AG08395 (cell line): ENCODE data around the gene POMT1.
"Not testable (repeated sequence)": the region's sequence is repeated elsewhere in the genome, so short reads cannot be mapped to it uniquely, and the experiment has no call there.

Experiments
- DNase-seq: peaks from one replicate; pipeline ENCODE4 v3.0.0; 2012; ENCODE audit warnings: mixed read lengths, low spot score

The POMT1 gene, protein sequence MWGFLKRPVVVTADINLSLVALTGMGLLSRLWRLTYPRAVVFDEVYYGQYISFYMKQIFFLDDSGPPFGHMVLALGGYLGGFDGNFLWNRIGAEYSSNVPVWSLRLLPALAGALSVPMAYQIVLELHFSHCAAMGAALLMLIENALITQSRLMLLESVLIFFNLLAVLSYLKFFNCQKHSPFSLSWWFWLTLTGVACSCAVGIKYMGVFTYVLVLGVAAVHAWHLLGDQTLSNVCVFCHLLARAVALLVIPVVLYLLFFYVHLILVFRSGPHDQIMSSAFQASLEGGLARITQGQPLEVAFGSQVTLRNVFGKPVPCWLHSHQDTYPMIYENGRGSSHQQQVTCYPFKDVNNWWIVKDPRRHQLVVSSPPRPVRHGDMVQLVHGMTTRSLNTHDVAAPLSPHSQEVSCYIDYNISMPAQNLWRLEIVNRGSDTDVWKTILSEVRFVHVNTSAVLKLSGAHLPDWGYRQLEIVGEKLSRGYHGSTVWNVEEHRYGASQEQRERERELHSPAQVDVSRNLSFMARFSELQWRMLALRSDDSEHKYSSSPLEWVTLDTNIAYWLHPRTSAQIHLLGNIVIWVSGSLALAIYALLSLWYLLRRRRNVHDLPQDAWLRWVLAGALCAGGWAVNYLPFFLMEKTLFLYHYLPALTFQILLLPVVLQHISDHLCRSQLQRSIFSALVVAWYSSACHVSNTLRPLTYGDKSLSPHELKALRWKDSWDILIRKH

GRCh38 chr9:131502781-131503625 is at the start of gene POMT1:
Gene POMT1, plus strand, starts transcription at chr9:131502918. Its CDS starts 1,301 bp downstream, at chr9:131504219.
- peak; percentile 99 for DNase-seq

- DNase-seq: no peak
These were observed 48.7 kb upstream of the POMT1 start for GRCh38 chr9:131454028-131454427.

GRCh38 chr9:131455655-131456054 is 47.1 kb upstream of the POMT1 start:
- not testable (repeated sequence) for DNase-seq

DNA sequence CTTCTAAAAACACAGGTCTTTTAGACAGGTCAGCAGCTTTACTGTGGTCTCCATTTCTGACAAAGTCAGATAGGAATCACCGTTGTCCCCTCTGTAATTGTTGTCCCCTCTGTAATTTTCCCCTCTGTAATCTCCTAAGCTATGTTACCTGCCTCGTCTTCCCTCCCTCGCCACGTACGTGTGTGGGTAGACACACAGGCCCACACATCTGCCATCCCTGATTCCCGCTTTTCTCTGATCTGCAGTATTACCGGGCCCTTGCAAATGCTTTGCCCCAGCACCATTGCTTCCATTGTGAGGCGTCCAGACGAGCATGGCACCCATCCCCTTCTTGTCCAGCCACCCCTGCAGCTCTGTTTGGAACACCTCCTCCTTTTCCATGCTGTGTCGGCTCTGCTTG is 45.0 kb upstream of the POMT1 start:
- DNase-seq: no peak

DNA sequence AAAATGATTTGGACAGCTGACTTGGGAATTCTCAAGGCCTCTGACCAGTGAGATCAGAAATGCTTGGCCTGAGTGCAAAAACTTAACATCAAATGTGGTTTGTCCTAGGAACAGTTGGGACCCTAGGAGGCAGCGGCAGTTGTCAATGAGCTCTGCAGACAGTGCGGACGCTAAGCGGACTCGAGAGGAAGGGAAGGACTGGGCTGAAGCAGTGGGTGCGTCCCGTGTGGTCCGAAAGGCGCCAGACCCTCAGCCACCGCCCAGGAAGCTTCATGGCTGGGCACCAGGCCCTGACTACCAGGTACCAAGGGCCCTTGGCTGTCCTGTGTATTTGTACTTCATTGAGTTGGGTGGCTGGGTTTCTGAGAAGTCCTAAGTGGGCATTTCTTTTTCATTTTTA is 43.7 kb upstream of the POMT1 start:
- no peak for DNase-seq

GRCh38 chr9:131461166-131461565 is 41.6 kb upstream of the POMT1 start:
- DNase-seq: no peak

DNA sequence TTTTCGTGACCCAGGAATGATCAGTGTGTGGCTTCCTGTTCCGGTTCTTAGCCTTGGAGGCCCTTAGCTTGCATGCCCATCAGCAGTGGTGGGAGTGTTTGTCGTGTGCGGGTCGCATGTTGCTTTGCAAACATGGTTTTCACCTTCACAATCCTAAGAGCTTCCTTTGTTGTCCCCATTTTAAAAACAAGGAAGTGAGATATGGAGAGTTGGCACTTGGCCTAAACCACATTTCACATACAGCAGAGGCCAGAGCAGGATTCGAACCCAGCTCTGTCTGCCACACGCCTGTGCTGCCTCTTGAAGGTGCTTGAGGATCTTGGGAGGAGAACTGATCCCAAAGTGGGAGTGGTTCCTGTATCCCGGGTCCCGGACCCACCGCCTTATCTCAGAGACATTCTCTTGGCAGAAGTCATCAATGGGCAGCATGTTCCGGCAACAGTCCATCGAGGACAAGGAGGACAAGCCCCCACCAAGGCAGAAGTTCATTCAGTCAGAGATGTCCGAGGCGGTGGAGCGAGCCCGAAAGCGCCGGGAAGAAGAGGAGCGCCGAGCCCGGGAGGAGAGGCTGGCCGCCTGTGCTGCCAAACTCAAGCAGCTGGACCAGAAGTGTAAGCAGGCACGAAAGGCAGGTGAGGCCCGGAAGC is 38.2 kb upstream of the POMT1 start:
- DNase-seq: no peak

GRCh38 chr9:131465401-131465800 is 37.3 kb upstream of the POMT1 start:
- no peak for DNase-seq

DNA sequence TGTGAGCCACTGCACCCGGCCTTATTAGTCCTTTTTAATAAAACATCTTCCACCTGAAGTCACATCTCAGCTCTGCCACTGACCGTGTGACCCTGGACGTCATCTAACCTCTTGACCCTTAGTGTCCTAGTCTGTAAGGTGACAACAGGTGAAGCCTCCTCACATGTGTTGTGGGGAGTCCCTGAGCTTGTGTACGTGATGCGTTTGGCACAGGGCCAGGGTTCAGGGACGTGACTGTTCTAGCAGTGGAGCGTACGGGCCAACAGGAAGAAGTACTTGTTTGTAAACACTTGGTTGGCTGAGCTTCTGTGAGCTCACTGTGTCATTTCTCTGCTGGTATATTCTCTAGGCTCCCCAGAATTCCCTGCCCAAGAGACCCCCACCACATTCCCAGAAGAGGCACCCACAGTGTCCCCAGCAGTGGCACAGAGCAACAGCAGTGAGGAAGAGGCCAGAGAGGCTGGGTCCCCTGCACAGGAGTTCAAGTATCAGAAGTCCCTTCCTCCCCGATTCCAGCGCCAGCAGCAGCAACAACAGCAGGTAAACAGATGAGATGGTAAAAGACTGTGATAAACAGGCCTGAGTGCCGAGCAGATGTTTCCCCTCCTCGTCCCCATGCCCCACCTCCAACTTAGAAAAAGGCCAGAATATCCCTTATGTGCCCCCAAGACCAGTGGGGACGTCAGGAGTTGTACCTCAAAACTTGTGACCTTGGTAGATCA is 35.3 kb upstream of the POMT1 start:
- DNase-seq: no peak

- DNase-seq: no peak
These were observed 34.7 kb upstream of the POMT1 start for GRCh38 chr9:131468031-131468430.

DNA sequence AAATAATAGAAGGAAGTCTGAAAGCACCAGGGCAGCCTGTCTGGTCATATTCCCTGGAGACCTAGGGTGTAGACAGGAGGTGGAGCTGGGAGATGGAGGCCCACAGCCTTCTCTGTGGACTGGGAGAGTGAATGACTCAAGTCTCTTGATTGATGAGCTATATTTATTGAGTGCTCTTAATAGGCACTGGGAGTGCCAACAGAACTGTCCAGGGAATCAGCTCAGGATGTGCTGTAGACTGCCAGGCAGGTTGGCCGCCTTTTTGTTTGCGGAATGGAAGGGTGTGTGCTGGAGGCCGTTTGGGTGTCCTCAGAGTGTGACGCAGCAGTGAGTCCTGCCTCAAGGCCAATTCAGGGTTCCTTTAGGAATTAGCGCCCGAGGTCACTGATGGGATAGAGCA is 33.4 kb upstream of the POMT1 start:
- no peak for DNase-seq

GRCh38 chr9:131469951-131470350 is 32.8 kb upstream of the POMT1 start:
- no peak for DNase-seq

DNA sequence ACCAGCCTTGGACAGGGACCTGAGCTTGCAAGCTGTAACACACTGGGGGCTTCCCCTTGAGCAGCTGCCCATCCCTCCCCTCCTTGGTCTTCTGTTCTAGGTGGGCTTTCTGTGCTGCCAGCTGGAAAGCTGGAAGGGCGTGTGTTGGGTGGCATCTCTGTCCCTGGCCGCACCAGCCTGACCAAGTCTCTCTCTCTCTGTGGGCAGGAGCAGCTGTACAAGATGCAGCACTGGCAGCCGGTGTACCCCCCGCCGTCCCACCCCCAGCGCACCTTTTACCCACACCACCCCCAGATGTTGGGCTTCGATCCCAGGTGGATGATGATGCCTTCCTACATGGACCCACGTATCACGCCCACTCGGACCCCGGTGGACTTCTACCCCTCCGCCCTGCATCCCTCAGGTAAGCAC is 32.1 kb upstream of the POMT1 start:
- DNase-seq: no peak

DNA sequence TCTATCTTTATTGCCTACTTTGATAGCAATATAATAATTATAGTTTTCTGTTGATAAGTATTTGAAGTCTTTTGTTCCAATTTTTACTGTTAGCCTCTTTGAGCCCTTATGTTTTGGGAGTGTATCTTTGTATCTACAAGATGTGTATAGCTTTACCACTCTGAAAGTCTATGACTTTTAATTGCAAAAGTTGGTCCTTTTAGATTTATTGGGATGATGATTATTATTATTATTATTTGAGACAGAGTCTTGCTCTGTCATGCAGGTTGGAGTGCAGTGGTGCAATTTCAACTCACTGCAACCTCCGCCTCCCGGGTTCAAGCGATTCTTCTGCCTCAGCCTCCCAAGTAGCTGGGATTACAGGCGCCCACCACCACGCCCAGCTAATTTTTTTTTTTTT is 30.6 kb upstream of the POMT1 start:
- DNase-seq: not testable (repeated sequence)

GRCh38 chr9:131473198-131473885 is 29.4 kb upstream of the POMT1 start:
- no peak for DNase-seq

DNA sequence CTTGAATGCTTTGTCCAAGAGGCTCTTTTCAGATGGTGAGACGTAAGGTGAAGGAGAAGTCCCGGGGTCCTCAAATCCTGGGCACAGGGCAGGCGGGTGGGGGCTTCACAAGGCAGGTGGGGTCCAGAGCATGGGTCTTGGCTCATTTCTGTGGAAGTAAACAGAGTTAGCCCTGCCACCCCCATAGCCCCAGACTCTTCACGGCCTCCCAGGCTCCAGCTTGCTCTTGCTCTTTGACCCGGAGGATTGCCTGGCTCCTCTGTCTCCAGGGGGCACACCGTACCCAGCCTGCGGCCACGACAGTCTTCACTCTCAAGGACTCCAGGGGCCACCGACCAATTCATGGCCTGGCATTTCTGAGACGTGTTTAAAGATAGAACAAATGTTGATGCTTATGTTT is 28.8 kb upstream of the POMT1 start:
- no peak for DNase-seq

- DNase-seq: no peak
These were observed 28.0 kb upstream of the POMT1 start for GRCh38 chr9:131474711-131475110.

- DNase-seq: no peak
These were observed 27.4 kb upstream of the POMT1 start for GRCh38 chr9:131475111-131475955.

GRCh38 chr9:131475956-131476776 is 26.6 kb upstream of the POMT1 start:
- no peak for DNase-seq
